Measurements from ENCODE around the gene RTN4RL2.
"Not testable (repeated sequence)": the region's sequence is repeated elsewhere in the genome, so short reads cannot be mapped to it uniquely, and the experiment has no call there.

DNA sequence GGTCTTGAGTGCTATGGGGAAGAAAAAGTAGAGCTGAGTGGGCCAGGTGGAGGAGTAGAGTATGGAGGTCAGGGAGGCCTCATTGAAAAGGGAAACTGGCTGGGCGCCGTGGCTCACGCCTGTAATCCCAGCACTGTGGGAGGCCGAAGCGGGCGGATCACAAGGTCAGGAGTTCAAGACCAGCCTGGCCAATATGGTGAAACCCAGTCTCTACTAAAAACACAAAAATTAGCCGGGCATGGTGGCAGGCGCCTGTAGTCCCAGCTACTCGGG, 15.3 kb upstream of the RTN4RL2 start:
- TF ChIP-seq, protein P1, sequence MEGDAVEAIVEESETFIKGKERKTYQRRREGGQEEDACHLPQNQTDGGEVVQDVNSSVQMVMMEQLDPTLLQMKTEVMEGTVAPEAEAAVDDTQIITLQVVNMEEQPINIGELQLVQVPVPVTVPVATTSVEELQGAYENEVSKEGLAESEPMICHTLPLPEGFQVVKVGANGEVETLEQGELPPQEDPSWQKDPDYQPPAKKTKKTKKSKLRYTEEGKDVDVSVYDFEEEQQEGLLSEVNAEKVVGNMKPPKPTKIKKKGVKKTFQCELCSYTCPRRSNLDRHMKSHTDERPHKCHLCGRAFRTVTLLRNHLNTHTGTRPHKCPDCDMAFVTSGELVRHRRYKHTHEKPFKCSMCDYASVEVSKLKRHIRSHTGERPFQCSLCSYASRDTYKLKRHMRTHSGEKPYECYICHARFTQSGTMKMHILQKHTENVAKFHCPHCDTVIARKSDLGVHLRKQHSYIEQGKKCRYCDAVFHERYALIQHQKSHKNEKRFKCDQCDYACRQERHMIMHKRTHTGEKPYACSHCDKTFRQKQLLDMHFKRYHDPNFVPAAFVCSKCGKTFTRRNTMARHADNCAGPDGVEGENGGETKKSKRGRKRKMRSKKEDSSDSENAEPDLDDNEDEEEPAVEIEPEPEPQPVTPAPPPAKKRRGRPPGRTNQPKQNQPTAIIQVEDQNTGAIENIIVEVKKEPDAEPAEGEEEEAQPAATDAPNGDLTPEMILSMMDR (IDR thresholded peaks at IDR 0.05) = not testable (repeated sequence)
- TF ChIP-seq EP300, POLR2AphosphoS5, POLR2A (IDR thresholded peaks at IDR 0.05): not testable (repeated sequence)

Measured in stomach (tissue), 4 donors.